Fibroblast of the aortic adventitia (primary cell): ENCODE results near the gene RANBP10. TPM values are rescaled to one million over a fixed set of nuclear protein-coding genes. Genes with fewer than 3 reads are reported as not detected.

Experiments used
- DNase-seq: peaks from one replicate; pipeline ENCODE4 v3.0.0-alpha.2; 2010; ENCODE audit warnings: low read depth
- H3K4me3 ChIP-seq: 2 replicates; pipeline ENCODE4 v1.5.1; 2011; ENCODE audit warnings: low read depth, mild to moderate bottlenecking, control low read depth, low read length, moderate library complexity
- CTCF ChIP-seq: IDR thresholded peaks from 2 replicates; pipeline ENCODE4 v1.5.1; 2011; ENCODE audit warnings: mild to moderate bottlenecking, low read length, control low read depth, inconsistent platforms; ENCODE audit not compliant: insufficient read depth
- small RNA-seq: library from RNA; depleted of rRNA; stranded (forward); fragments of <200 nt; gene quantifications from one replicate; pipeline ENCODE3, GENCODE V24; 2012
- total RNA-seq: library from RNA; depleted of rRNA; stranded (reverse); fragments of >200 nt; gene quantifications from 2 replicates; pipeline ENCODE4 v1.2.3, GENCODE V29; 2012; ENCODE audit warnings: low replicate concordance

RANBP10 gene
- total RNA-seq, 1 donor, result 6.4 TPM

- DNase-seq, result no peak
- no peak for TF ChIP-seq CTCF
- no peak overlapping the region for H3K4me3 ChIP-seq
Measured at GRCh38 chr16:67674851-67675578, 131.3 kb downstream of the RANBP10 start.

- DNase-seq, result no peak
- TF ChIP-seq CTCF, result no peak
- H3K4me3 ChIP-seq, result no peak overlapping the region
Measured at GRCh38 chr16:67673712-67674580, 132.4 kb downstream of the RANBP10 start.

Small RNA genes lying within 50 kb of the gene (small RNA-seq; reads per million reads assigned to genes)
- not detected for gene AC040162.2

Other genes with a start within 250 kb of the RANBP10 start
- 22.1 and 34.3 TPM in 2 replicates for gene CTCF, start 244.0 kb downstream of the RANBP10 start, total RNA-seq
- gene CARMIL2, start 161.4 kb downstream of the RANBP10 start, total RNA-seq, result 0.09 and 0.49 TPM in 2 replicates
- 8.8 and 23.1 TPM in 2 replicates for gene ACD, start 146.3 kb downstream of the RANBP10 start, total RNA-seq
- 1.4 TPM in 1 of 2 replicates, not detected in the other for gene PARD6A, start 145.6 kb downstream of the RANBP10 start, total RNA-seq
- gene ENKD1, start 139.8 kb downstream of the RANBP10 start, total RNA-seq, result 14.1 and 19.2 TPM in 2 replicates
- 3.3 and 14.8 TPM in 2 replicates for gene C16orf86, start 139.7 kb downstream of the RANBP10 start, total RNA-seq
- 11.9 and 14.1 TPM in 2 replicates for gene GFOD2, start 87.2 kb downstream of the RANBP10 start, total RNA-seq
- 0.99 and 1.8 TPM in 2 replicates for gene TSNAXIP1, start 329 bp upstream of the RANBP10 start, total RNA-seq
- gene THAP11, start 35.8 kb upstream of the RANBP10 start, total RNA-seq, result 19.8 and 21.1 TPM in 2 replicates
- 24.4 and 155 TPM in 2 replicates for gene NUTF2, start 40.4 kb upstream of the RANBP10 start, total RNA-seq
- gene CENPT, start 41.1 kb upstream of the RANBP10 start, total RNA-seq, result 28.9 and 39.9 TPM in 2 replicates
- gene EDC4, start 66.5 kb upstream of the RANBP10 start, total RNA-seq, result 29.1 and 47.4 TPM in 2 replicates
- gene NRN1L, start 78.3 kb upstream of the RANBP10 start, total RNA-seq, result not detected in 2 replicates
- gene PSKH1, start 86.7 kb upstream of the RANBP10 start, total RNA-seq, result 11.0 and 19.8 TPM in 2 replicates
- 0.27 and 4.6 TPM in 2 replicates for gene CTRL, start 125.3 kb upstream of the RANBP10 start, total RNA-seq
- 22.7 and 42.4 TPM in 2 replicates for gene PSMB10, start 130.3 kb upstream of the RANBP10 start, total RNA-seq
- 2.7 and 5.2 TPM in 2 replicates for gene LCAT, start 137.6 kb upstream of the RANBP10 start, total RNA-seq
- 32.1 and 65.6 TPM in 2 replicates for gene SLC12A4, start 162.1 kb upstream of the RANBP10 start, total RNA-seq
- gene DPEP3, start 173.9 kb upstream of the RANBP10 start, total RNA-seq, result not detected in 2 replicates
- not detected in 2 replicates for gene DPEP2, start 192.9 kb upstream of the RANBP10 start, total RNA-seq
- not detected in 2 replicates for gene DPEP2NB, start 209.4 kb upstream of the RANBP10 start, total RNA-seq
- 5.6 and 9.9 TPM in 2 replicates for gene DDX28, start 216.7 kb upstream of the RANBP10 start, total RNA-seq
- 12.9 and 14.6 TPM in 2 replicates for gene DUS2, start 216.7 kb upstream of the RANBP10 start, total RNA-seq